H9 (cell line): ENCODE results near the gene BHLHE23. TPM values are rescaled to one million over a fixed set of nuclear protein-coding genes. Genes with fewer than 3 reads are reported as not detected.

Experiments used
- DNase-seq: peaks from one replicate; pipeline ENCODE4 v3.0.0-alpha.2; 2017
- H2AFZ ChIP-seq: one replicate; pipeline ENCODE4 v1.6.1; 2013; ENCODE audit warnings: mild to moderate bottlenecking, low read length, control low read depth, moderate library complexity
- H2AK5ac ChIP-seq: 2 replicates; pipeline ENCODE4 v1.6.1; 2013; ENCODE audit warnings: low read length, control low read depth, mixed read lengths; ENCODE audit not compliant: insufficient read length
- H2BK120ac ChIP-seq: one replicate; pipeline ENCODE4 v1.6.1; 2013; ENCODE audit warnings: low read depth, mild to moderate bottlenecking, low read length, control low read depth, inconsistent platforms; ENCODE audit not compliant: poor library complexity, severe bottlenecking
- H2BK12ac ChIP-seq: 2 replicates; pipeline ENCODE4 v1.6.1; 2013; ENCODE audit warnings: low read length, control low read depth, mixed read lengths, low read depth; ENCODE audit not compliant: insufficient read length
- H2BK15ac ChIP-seq: 2 replicates; pipeline ENCODE4 v1.6.1; 2013; ENCODE audit warnings: low read depth, low read length, control low read depth
- H2BK20ac ChIP-seq: one replicate; pipeline ENCODE4 v1.6.1; 2013; ENCODE audit warnings: low read depth, mild to moderate bottlenecking, low read length, control low read depth, inconsistent platforms; ENCODE audit not compliant: poor library complexity, severe bottlenecking
- H2BK5ac ChIP-seq: 2 replicates; pipeline ENCODE4 v1.6.1; 2013; ENCODE audit warnings: low read length, control low read depth, mixed read lengths; ENCODE audit not compliant: insufficient read length
- H3K14ac ChIP-seq: 2 replicates; pipeline ENCODE4 v1.6.1; 2013; ENCODE audit warnings: low read length, control low read depth; ENCODE audit not compliant: insufficient read depth
- H3K18ac ChIP-seq: 2 replicates; pipeline ENCODE4 v1.6.1; 2013; ENCODE audit warnings: low read depth, mild to moderate bottlenecking, mixed read lengths, low read length, control low read depth; ENCODE audit not compliant: insufficient read length
- H3K23ac ChIP-seq: 2 replicates; pipeline ENCODE4 v1.6.1; 2013; ENCODE audit warnings: low read length, control low read depth, mixed read lengths, low read depth; ENCODE audit not compliant: insufficient read length
- H3K23me2 ChIP-seq: 2 replicates; pipeline ENCODE4 v1.6.1; 2013; ENCODE audit warnings: low read depth, mild to moderate bottlenecking, mixed read lengths, low read length, control low read depth; ENCODE audit not compliant: insufficient read length, poor library complexity, severe bottlenecking
- H3K27ac ChIP-seq: 2 replicates; pipeline ENCODE4 v1.5.1; 2013; ENCODE audit warnings: low read length, control low read depth, mixed read lengths, low read depth; ENCODE audit not compliant: insufficient read length
- H3K27me3 ChIP-seq: 2 replicates; pipeline ENCODE4 v1.6.1; 2013; ENCODE audit warnings: low read length, control low read depth, inconsistent platforms; ENCODE audit not compliant: insufficient read depth
- H3K4ac ChIP-seq: 2 replicates; pipeline ENCODE4 v1.6.1; 2013; ENCODE audit warnings: low read depth, mild to moderate bottlenecking, control low read depth, inconsistent platforms, low read length, moderate library complexity
- H3K4me1 ChIP-seq: 2 replicates; pipeline ENCODE4 v1.6.1; 2013; ENCODE audit warnings: low read length, control low read depth, inconsistent platforms; ENCODE audit not compliant: insufficient read depth
- H3K4me2 ChIP-seq: 2 replicates; pipeline ENCODE4 v1.6.1; 2013; ENCODE audit warnings: low read length, control low read depth, mixed read lengths; ENCODE audit not compliant: insufficient read length, insufficient read depth
- H3K56ac ChIP-seq: 2 replicates; pipeline ENCODE4 v1.6.1; 2013; ENCODE audit warnings: low read depth, mild to moderate bottlenecking, mixed read lengths, low read length, control low read depth; ENCODE audit not compliant: insufficient read length
- H3K79me1 ChIP-seq: 2 replicates; pipeline ENCODE4 v1.6.1; 2013; ENCODE audit warnings: low read depth, mild to moderate bottlenecking, moderate library complexity, low read length, control low read depth, inconsistent platforms; ENCODE audit not compliant: insufficient read depth, poor library complexity, severe bottlenecking
- H3K79me2 ChIP-seq: 2 replicates; pipeline ENCODE4 v1.6.1; 2013; ENCODE audit warnings: low read length, control low read depth, inconsistent platforms; ENCODE audit not compliant: insufficient read depth
- H3K9ac ChIP-seq: 2 replicates; pipeline ENCODE4 v1.6.1; 2013; ENCODE audit warnings: low read length, control low read depth, mixed read lengths; ENCODE audit not compliant: insufficient read length; ENCODE audit errors: extremely low read depth
- H3K9me3 ChIP-seq: one replicate; pipeline ENCODE4 v1.6.1; 2013; ENCODE audit warnings: low read depth, low read length, inconsistent platforms; ENCODE audit not compliant: control insufficient read depth
- H3T11ph ChIP-seq: one replicate; pipeline ENCODE4 v1.6.1; 2013; ENCODE audit warnings: mild to moderate bottlenecking, low read length, control low read depth, inconsistent platforms
- H4K20me1 ChIP-seq: one replicate; pipeline ENCODE4 v1.6.1; 2013; ENCODE audit not compliant: control insufficient read depth, insufficient read length, insufficient read depth
- H4K5ac ChIP-seq: 2 replicates; pipeline ENCODE4 v1.6.1; 2013; ENCODE audit warnings: low read depth, mild to moderate bottlenecking, mixed read lengths, low read length, control low read depth; ENCODE audit not compliant: insufficient read length
- H4K8ac ChIP-seq: replicated peaks from 2 replicates; pipeline ENCODE4 v1.6.1; 2013; ENCODE audit warnings: low read length, control low read depth, mixed read lengths, low read depth; ENCODE audit not compliant: insufficient read length
- H4K91ac ChIP-seq: 2 replicates; pipeline ENCODE4 v1.6.1; 2013; ENCODE audit warnings: low read depth, mild to moderate bottlenecking, moderate library complexity, mixed read lengths, low read length, control low read depth; ENCODE audit not compliant: insufficient read length
- H3K27ac Mint-ChIP-seq, 3 experiments: 2 replicates in 2 of 3; 3 replicates in 1 of 3; pipeline ENCODE4 v1.8.0; 2020 to 2021; ENCODE audit warnings: mixed read lengths in 3 of 3, mild to moderate bottlenecking in 1 of 3, moderate library complexity in 1 of 3
- H3K27me3 Mint-ChIP-seq: 2 replicates; pipeline ENCODE4 v1.8.0; 2021; ENCODE audit warnings: low read depth, mild to moderate bottlenecking, moderate library complexity, mixed read lengths
- H3K36me3 Mint-ChIP-seq, 3 experiments: 2 replicates in 2 of 3; 3 replicates in 1 of 3; pipeline ENCODE4 v1.8.0; 2020 to 2021; ENCODE audit warnings: low read depth in 3 of 3, mixed read lengths in 3 of 3; ENCODE audit not compliant: insufficient read depth in 1 of 3
- H3K4me1 Mint-ChIP-seq, 2 experiments: 2 replicates each; pipeline ENCODE4 v1.8.0; 2020; ENCODE audit warnings: mixed read lengths in 2 of 2
- H3K4me3 Mint-ChIP-seq, 2 experiments: 2 replicates in 1 of 2; 3 replicates in 1 of 2; pipeline ENCODE4 v1.8.0; 2020 to 2021; ENCODE audit warnings: mild to moderate bottlenecking in 2 of 2, mixed read lengths in 2 of 2, moderate library complexity in 1 of 2
- H3K9me3 Mint-ChIP-seq, 2 experiments: 2 replicates in 1 of 2; 3 replicates in 1 of 2; pipeline ENCODE4 v1.8.0; 2020; ENCODE audit warnings: mild to moderate bottlenecking in 2 of 2, mixed read lengths in 2 of 2, moderate library complexity in 1 of 2
- whole genome bisulfite sequencing: extraction: QIAGEN DNeasy Blood & Tissue Kit; methylation state at CpG from one replicate; pipeline ENCODE4 v1.1.7; 2013; ENCODE audit warnings: missing lambda C conversion rate, low lambda C conversion rate, mixed read lengths; ENCODE audit not compliant: insufficient read length; ENCODE audit errors: extremely low coverage; 5-methylcytosine and 5-hydroxymethylcytosine counted together
- total RNA-seq: library from RNA; stranded (reverse); gene quantifications from 2 replicates; pipeline ENCODE4 v1.2.1, GENCODE V29; 2021
- TF ChIP-seq, protein P1 (sequence below): fragments of 200-600 bp; sonication (generic); conservative IDR thresholded peaks from 3 replicates; pipeline ENCODE4 v1.8.0; 2021; ENCODE audit warnings: antibody characterized with exemption, mild to moderate bottlenecking

Gene BHLHE23
- total RNA-seq, 1 experiment from 2014 or later: 0.35 TPM

DNA sequence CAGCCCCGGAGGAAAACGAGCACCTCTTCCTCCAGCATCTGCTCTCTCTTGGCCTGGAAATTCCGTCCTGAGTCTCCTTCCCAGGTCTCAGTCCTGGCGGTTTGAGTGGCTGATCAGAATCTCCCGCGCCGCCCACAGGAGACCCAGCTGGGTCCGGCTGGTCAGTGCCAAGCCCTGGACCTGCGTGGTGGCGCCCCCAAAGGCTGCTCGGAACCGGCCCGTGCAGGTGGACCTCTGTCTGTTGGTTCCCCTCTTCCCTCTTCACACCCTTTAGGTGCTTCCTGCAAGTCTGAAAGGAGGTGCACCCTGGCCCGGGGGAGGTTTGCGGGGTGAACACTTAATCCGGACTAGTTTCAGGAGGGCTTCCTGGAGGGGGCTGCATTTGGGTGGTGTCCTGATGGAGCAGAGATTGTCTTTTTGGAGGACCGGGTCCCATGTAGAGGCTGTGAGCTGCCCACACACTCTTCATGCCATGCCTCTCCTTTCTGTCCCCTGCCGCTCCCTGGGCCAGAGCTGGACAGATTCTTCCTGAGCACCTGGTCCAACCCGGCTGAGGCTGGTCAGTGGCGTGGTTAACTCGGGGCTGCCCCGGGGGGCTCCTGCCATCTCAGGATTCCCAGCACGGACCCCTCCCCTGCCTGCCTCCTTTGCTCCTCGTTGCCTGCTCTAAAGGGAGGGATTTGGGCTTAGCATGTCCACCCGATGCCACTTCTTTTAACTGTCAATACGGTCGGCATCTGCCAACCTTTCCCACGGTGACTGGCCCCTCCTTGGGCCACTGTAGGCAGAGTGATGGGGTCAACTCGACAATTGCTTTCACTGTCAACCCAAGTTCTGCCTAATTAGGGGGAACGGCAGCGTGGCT lies 16.5 kb upstream of the BHLHE23 start:
- Histone ChIP-seq H2AK5ac (no peak overlapping the region), H3K18ac (no peak overlapping the region), H3K27me3 (no peaks in the 10 kb centered on the region; the same call in 1 of the 2 replicates), H3K23me2 (peaks cover 4% of the 10 kb centered on the region), H4K20me1 (no peaks in the 10 kb centered on the region), H3K56ac (no peak overlapping the region), H2BK12ac (no peak overlapping the region), H3K4me1 (no peaks in the 10 kb centered on the region; the same call in 1 of the 2 replicates), H3K23ac (no peak overlapping the region), H3K9me3 (no peaks in the 10 kb centered on the region), H2AFZ (no peak overlapping the region), H3K14ac (no peak overlapping the region), H3K9ac (no peak overlapping the region), H3K4me2 (no peak overlapping the region), H3K27ac (no peak overlapping the region), H3T11ph (no peak overlapping the region), H4K91ac (no peak overlapping the region), H2BK15ac (no peak overlapping the region), H3K79me2 (no peaks in the 10 kb centered on the region), H2BK5ac (no peak overlapping the region), H2BK120ac (no peak overlapping the region), H4K5ac (no peak overlapping the region), H3K79me1 (no peaks in the 10 kb centered on the region), H4K8ac (no peak overlapping the region), H3K4ac (no peak overlapping the region), H2BK20ac (no peak overlapping the region)
- TF ChIP-seq, protein P1, sequence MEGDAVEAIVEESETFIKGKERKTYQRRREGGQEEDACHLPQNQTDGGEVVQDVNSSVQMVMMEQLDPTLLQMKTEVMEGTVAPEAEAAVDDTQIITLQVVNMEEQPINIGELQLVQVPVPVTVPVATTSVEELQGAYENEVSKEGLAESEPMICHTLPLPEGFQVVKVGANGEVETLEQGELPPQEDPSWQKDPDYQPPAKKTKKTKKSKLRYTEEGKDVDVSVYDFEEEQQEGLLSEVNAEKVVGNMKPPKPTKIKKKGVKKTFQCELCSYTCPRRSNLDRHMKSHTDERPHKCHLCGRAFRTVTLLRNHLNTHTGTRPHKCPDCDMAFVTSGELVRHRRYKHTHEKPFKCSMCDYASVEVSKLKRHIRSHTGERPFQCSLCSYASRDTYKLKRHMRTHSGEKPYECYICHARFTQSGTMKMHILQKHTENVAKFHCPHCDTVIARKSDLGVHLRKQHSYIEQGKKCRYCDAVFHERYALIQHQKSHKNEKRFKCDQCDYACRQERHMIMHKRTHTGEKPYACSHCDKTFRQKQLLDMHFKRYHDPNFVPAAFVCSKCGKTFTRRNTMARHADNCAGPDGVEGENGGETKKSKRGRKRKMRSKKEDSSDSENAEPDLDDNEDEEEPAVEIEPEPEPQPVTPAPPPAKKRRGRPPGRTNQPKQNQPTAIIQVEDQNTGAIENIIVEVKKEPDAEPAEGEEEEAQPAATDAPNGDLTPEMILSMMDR: no peak
- WGBS: no CpG with 5 or more reads among the region's 31 CpGs
- Mint-ChIP-seq H3K27ac (no peak overlapping the region), H3K4me3 (no peak overlapping the region), H3K9me3 (peaks cover 12 to 14% of the 10 kb centered on the region in 2 experiments), H3K27me3 (peaks cover 13% of the 10 kb centered on the region), H3K4me1 (peaks cover 6 to 18% of the 10 kb centered on the region in 2 experiments; a peak in 3 of 4 replicates), H3K36me3 (peaks cover 0 to 17% (median 3%) of the 10 kb centered on the region in 3 experiments; a peak in 4 of 7 replicates)
- DNase-seq: peak; percentile 24
